HG03521 (cell line): ENCODE data around the gene WDSUB1.

Experiments used
- ATAC-seq: cut with Tn5 transposase; IDR thresholded peaks from one replicate; pipeline ENCODE4 v1.9.1; 2021; ENCODE audit warnings: mild to moderate bottlenecking, moderate library complexity; ENCODE audit not compliant: unreplicated experiment

Gene WDSUB1

GRCh38 chr2:159285929-159286708 is at the start of gene WDSUB1:
Gene WDSUB1 (minus strand): TSS chr2:159286703. CDS start chr2:159283069, 3,634 bp downstream.
- ATAC-seq, result no peak

- no peak for ATAC-seq
These were observed 40.2 kb upstream of the WDSUB1 start for GRCh38 chr2:159326569-159327255.

GRCh38 chr2:159322419-159322818 is 35.9 kb upstream of the WDSUB1 start:
- ATAC-seq, result no peak

- no peak for ATAC-seq
These were observed 31.0 kb upstream of the WDSUB1 start for GRCh38 chr2:159317392-159318088.

GRCh38 chr2:159307942-159308341 is 21.4 kb upstream of the WDSUB1 start:
- no peak for ATAC-seq

- no peak for ATAC-seq
These were observed 14.1 kb upstream of the WDSUB1 start for GRCh38 chr2:159300586-159300985.

GRCh38 chr2:159298967-159299366 is 12.5 kb upstream of the WDSUB1 start:
- ATAC-seq, result no peak

- ATAC-seq, result no peak
These were observed 10.7 kb upstream of the WDSUB1 start for GRCh38 chr2:159297042-159297707.

- ATAC-seq, result no peak
These were observed 5.7 kb upstream of the WDSUB1 start for GRCh38 chr2:159292157-159292556.

- no peak for ATAC-seq
These were observed 3.9 kb upstream of the WDSUB1 start for GRCh38 chr2:159290289-159290907.

- ATAC-seq, result no peak
These were observed 1.2 kb upstream of the WDSUB1 start for GRCh38 chr2:159287733-159288132.

GRCh38 chr2:159286709-159287441 is 372 bp upstream of the WDSUB1 start:
- ATAC-seq, result peak; percentile 93

- ATAC-seq, result no peak
These were observed 1.1 kb downstream of the WDSUB1 start for GRCh38 chr2:159285433-159285832.

GRCh38 chr2:159283529-159283928 is 3.0 kb downstream of the WDSUB1 start:
- no peak for ATAC-seq

- ATAC-seq, result no peak
These were observed 5.5 kb downstream of the WDSUB1 start for GRCh38 chr2:159281002-159281401.

GRCh38 chr2:159279700-159280099 is 6.8 kb downstream of the WDSUB1 start:
- ATAC-seq, result no peak

GRCh38 chr2:159275111-159275510 is 11.4 kb downstream of the WDSUB1 start:
- no peak for ATAC-seq

GRCh38 chr2:159272156-159272555 is 14.3 kb downstream of the WDSUB1 start:
- ATAC-seq, result no peak

- ATAC-seq, result no peak
These were observed 15.6 kb downstream of the WDSUB1 start for GRCh38 chr2:159270744-159271379.

- no peak for ATAC-seq
These were observed 18.6 kb downstream of the WDSUB1 start for GRCh38 chr2:159267921-159268320.
